ENCODE results near the gene SLC22A2. TPM values are rescaled to one million over a fixed set of nuclear protein-coding genes. Genes with fewer than 3 reads are reported as not detected.

The SLC22A2 gene
- total and polyA plus RNA-seq, 2 donors (not counting 1 experiment from before 2014, with no cell fraction given), result not detected

GRCh38 chr6:160261991-160262680 lies 3.5 kb upstream of the SLC22A2 start:
- Histone ChIP-seq H3K27me3 (ENCODE audit: control insufficient read depth, insufficient read depth, low read length) (no peaks in the 10 kb centered on the region), H3K9me3 (ENCODE audit: control insufficient read depth, insufficient read depth, low read depth, low read length) (no peaks in the 10 kb centered on the region), H3K79me2 (ENCODE audit: control insufficient read depth, insufficient read depth, low read length) (no peaks in the 10 kb centered on the region), H3K4me1 (ENCODE audit: control insufficient read depth, extremely low read depth, insufficient read depth, low read length) (no peaks in the 10 kb centered on the region), H3K9ac (ENCODE audit: insufficient read depth, low read length) (no peak overlapping the region), H3K4me3 (replicated peaks in 1 of 4; ENCODE audit: control extremely low read depth in 1 of 4, insufficient read depth in 1 of 4, low read depth in 3 of 4, low read length in 4 of 4) (no peak overlapping the region), H2AFZ (ENCODE audit: low read length) (no peak overlapping the region), H3K36me3 (ENCODE audit: control insufficient read depth, insufficient read depth, low read length) (no peaks in the 10 kb centered on the region), H3K4me2 (ENCODE audit: extremely low read depth, insufficient read depth, low read length) (no peak overlapping the region), H3K27ac (ENCODE audit: insufficient read depth, low read length) (no peak overlapping the region), H4K20me1 (ENCODE audit: control insufficient read depth, extremely low read depth, insufficient read depth, low read length) (no peaks in the 10 kb centered on the region)
- no peak for TF ChIP-seq EZH2 (IDR thresholded peaks at IDR 0.05; ENCODE audit: low read length, missing control alignments)
- TF ChIP-seq, protein P1, sequence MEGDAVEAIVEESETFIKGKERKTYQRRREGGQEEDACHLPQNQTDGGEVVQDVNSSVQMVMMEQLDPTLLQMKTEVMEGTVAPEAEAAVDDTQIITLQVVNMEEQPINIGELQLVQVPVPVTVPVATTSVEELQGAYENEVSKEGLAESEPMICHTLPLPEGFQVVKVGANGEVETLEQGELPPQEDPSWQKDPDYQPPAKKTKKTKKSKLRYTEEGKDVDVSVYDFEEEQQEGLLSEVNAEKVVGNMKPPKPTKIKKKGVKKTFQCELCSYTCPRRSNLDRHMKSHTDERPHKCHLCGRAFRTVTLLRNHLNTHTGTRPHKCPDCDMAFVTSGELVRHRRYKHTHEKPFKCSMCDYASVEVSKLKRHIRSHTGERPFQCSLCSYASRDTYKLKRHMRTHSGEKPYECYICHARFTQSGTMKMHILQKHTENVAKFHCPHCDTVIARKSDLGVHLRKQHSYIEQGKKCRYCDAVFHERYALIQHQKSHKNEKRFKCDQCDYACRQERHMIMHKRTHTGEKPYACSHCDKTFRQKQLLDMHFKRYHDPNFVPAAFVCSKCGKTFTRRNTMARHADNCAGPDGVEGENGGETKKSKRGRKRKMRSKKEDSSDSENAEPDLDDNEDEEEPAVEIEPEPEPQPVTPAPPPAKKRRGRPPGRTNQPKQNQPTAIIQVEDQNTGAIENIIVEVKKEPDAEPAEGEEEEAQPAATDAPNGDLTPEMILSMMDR (conservative IDR thresholded peaks at IDR 0.05 in 1 of 2, IDR thresholded peaks at IDR 0.05 in 1 of 2; ENCODE audit: low read depth in 1 of 2, low read length in 2 of 2), result no peak
- DNase-seq (ENCODE audit: low read depth in 2 of 2), result no peak

GRCh38 chr6:160260803-160261450 lies 2.3 kb upstream of the SLC22A2 start:
- Histone ChIP-seq H3K36me3 (ENCODE audit: control insufficient read depth, insufficient read depth, low read length) (no peaks in the 10 kb centered on the region), H3K9me3 (ENCODE audit: control insufficient read depth, insufficient read depth, low read depth, low read length) (no peaks in the 10 kb centered on the region), H3K4me1 (ENCODE audit: control insufficient read depth, extremely low read depth, insufficient read depth, low read length) (no peaks in the 10 kb centered on the region), H4K20me1 (ENCODE audit: control insufficient read depth, extremely low read depth, insufficient read depth, low read length) (no peaks in the 10 kb centered on the region), H3K79me2 (ENCODE audit: control insufficient read depth, insufficient read depth, low read length) (no peaks in the 10 kb centered on the region), H3K9ac (ENCODE audit: insufficient read depth, low read length) (no peak overlapping the region), H3K27me3 (ENCODE audit: control insufficient read depth, insufficient read depth, low read length) (no peaks in the 10 kb centered on the region), H3K4me2 (ENCODE audit: extremely low read depth, insufficient read depth, low read length) (no peak overlapping the region), H3K27ac (ENCODE audit: insufficient read depth, low read length) (no peak overlapping the region), H3K4me3 (replicated peaks in 1 of 4; ENCODE audit: control extremely low read depth in 1 of 4, insufficient read depth in 1 of 4, low read depth in 3 of 4, low read length in 4 of 4) (no peak overlapping the region), H2AFZ (ENCODE audit: low read length) (no peak overlapping the region)
- TF ChIP-seq EZH2 (IDR thresholded peaks at IDR 0.05; ENCODE audit: low read length, missing control alignments), result no peak
- TF ChIP-seq, protein P1 (conservative IDR thresholded peaks at IDR 0.05 in 1 of 2, IDR thresholded peaks at IDR 0.05 in 1 of 2; ENCODE audit: low read depth in 1 of 2, low read length in 2 of 2), result no peak
- no peak for DNase-seq (ENCODE audit: low read depth in 2 of 2)

- Histone ChIP-seq H2AFZ (ENCODE audit: low read length) (no peak overlapping the region), H3K9ac (ENCODE audit: insufficient read depth, low read length) (no peak overlapping the region), H3K27ac (ENCODE audit: insufficient read depth, low read length) (no peak overlapping the region), H3K79me2 (ENCODE audit: control insufficient read depth, insufficient read depth, low read length) (no peaks in the 10 kb centered on the region), H4K20me1 (ENCODE audit: control insufficient read depth, extremely low read depth, insufficient read depth, low read length) (no peaks in the 10 kb centered on the region), H3K4me3 (replicated peaks in 1 of 4; ENCODE audit: control extremely low read depth in 1 of 4, insufficient read depth in 1 of 4, low read depth in 3 of 4, low read length in 4 of 4) (no peak overlapping the region), H3K36me3 (ENCODE audit: control insufficient read depth, insufficient read depth, low read length) (no peaks in the 10 kb centered on the region), H3K27me3 (ENCODE audit: control insufficient read depth, insufficient read depth, low read length) (no peaks in the 10 kb centered on the region), H3K4me2 (ENCODE audit: extremely low read depth, insufficient read depth, low read length) (no peak overlapping the region), H3K4me1 (ENCODE audit: control insufficient read depth, extremely low read depth, insufficient read depth, low read length) (no peaks in the 10 kb centered on the region), H3K9me3 (ENCODE audit: control insufficient read depth, insufficient read depth, low read depth, low read length) (no peaks in the 10 kb centered on the region)
- no peak for DNase-seq (ENCODE audit: low read depth in 2 of 2)
- no peak for TF ChIP-seq EZH2 (IDR thresholded peaks at IDR 0.05; ENCODE audit: low read length, missing control alignments)
- TF ChIP-seq, protein P1 (conservative IDR thresholded peaks at IDR 0.05 in 1 of 2, IDR thresholded peaks at IDR 0.05 in 1 of 2; ENCODE audit: low read depth in 1 of 2, low read length in 2 of 2), result no peak
Measured at GRCh38 chr6:160260367-160260766, 1.7 kb upstream of the SLC22A2 start.

All from fibroblast of lung (primary cell).